ENCODE data around the gene LIPF. TPM values are rescaled to one million over a fixed set of nuclear protein-coding genes. Genes with fewer than 3 reads are reported as not detected.

LIPF gene
- total and polyA plus RNA-seq, 4 donors = 2.8 to 6.1 TPM; not detected in 2

- no peak for DNase-seq
- intact Hi-C loops (cut with DNase I) = no loop called here
- ATAC-seq (ENCODE audit: low FRiP score) = no peak
- no peak overlapping the region for H3K27ac ChIP-seq (ENCODE audit: low read depth in 1 of 2, low read length in 2 of 2)
- H3K9me3 ChIP-seq (ENCODE audit: control insufficient read depth, low read length) = no peaks in the 10 kb centered on the region
- no peaks in the 10 kb centered on the region for H3K27me3 ChIP-seq (ENCODE audit: control insufficient read depth in 1 of 2, insufficient read depth in 2 of 2, low read length in 1 of 2)
- H3K4me3 ChIP-seq (ENCODE audit: low read length in 2 of 2) = no peak overlapping the region
- H3K36me3 ChIP-seq (ENCODE audit: control insufficient read depth in 1 of 2, insufficient read depth in 2 of 2, low read length in 1 of 2) = no peaks in the 10 kb centered on the region
- 23 to 40% methylated on average over 1 of the region's 1 CpG for WGBS, 2 donors
- no peaks in the 10 kb centered on the region for H3K4me1 ChIP-seq (ENCODE audit: control insufficient read depth in 1 of 2, insufficient read depth in 2 of 2, low read length in 2 of 2)
Observed at GRCh38 chr10:88725798-88726197, 61.6 kb downstream of the LIPF start.

DNA sequence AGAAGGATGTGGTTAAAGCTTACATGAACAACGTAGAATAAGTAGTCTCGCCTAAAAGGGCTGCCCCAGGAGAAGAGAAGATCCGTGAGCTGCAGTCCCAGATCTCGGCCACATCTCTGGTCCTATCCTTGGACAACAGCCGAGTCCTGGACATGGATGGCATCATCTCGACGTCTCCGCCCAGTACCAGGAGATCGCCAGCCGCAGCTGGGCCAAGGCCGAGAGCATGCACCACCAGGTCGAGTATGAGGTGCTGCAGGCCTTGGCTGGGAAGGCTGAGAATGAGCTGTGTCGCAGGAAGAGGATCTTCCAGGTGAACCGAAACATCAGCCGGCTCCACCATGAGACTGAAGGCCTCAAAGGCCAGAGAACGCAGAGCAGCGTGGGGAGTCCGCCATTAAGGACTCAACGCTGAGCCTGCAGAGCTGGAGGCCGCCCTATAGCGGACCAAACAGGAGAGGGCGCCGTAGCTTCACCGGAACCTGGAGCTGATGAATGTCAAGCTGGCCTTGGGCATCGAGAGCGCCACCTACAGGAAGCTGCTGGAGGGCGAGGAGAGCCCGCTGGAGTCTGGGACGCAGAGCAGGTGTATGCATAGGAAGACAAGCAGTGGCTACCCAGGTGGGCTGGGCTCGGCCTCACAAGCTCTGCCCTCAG, 64.0 kb downstream of the LIPF start:
- no peaks in the 10 kb centered on the region for H3K36me3 ChIP-seq (ENCODE audit: control insufficient read depth in 1 of 2, insufficient read depth in 2 of 2, low read length in 1 of 2)
- no peaks in the 10 kb centered on the region for H3K27me3 ChIP-seq (ENCODE audit: control insufficient read depth in 1 of 2, insufficient read depth in 2 of 2, low read length in 1 of 2)
- no peak for ATAC-seq (ENCODE audit: low FRiP score)
- peak; percentile 47 to 71 for DNase-seq
- no peaks in the 10 kb centered on the region for H3K9me3 ChIP-seq (ENCODE audit: control insufficient read depth, low read length)
- 63 to 65% methylated on average over 30 of the region's 30 CpGs for WGBS, 2 donors
- intact Hi-C loops (cut with DNase I) = no loop called here
- H3K4me1 ChIP-seq (ENCODE audit: control insufficient read depth in 1 of 2, insufficient read depth in 2 of 2, low read length in 2 of 2) = no peaks in the 10 kb centered on the region
- H3K27ac ChIP-seq (ENCODE audit: low read depth in 1 of 2, low read length in 2 of 2) = no peak overlapping the region
- H3K4me3 ChIP-seq (ENCODE audit: low read length in 2 of 2) = no peak overlapping the region

Other genes starting within 250 kb of the LIPF start
- 1 to 10 TPM; 6.1 to 9.4 TPM for gene RNLS, start 81.1 kb upstream of the LIPF start, total RNA-seq
- gene RNLS, start 81.1 kb upstream of the LIPF start, polyA plus RNA-seq = 1 to 10 TPM; 9.6 to 9.7 TPM
- gene LIPJ, start 77.7 kb upstream of the LIPF start, total RNA-seq = under 1 TPM in 1 of 2 donors, not detected in 1; 0.87 TPM
- not detected for gene LIPJ, start 77.7 kb upstream of the LIPF start, polyA plus RNA-seq
- gene LIPK, start 41.8 kb downstream of the LIPF start, total RNA-seq = not detected
- not detected for gene LIPK, start 41.8 kb downstream of the LIPF start, polyA plus RNA-seq
- under 1 TPM in 1 of 2 donors, not detected in 1; 0.58 TPM for gene LIPN, start 95.6 kb downstream of the LIPF start, total RNA-seq
- under 1 TPM in 1 of 2 donors, not detected in 1; 0.43 TPM for gene LIPN, start 95.6 kb downstream of the LIPF start, polyA plus RNA-seq
- gene LIPM, start 138.3 kb downstream of the LIPF start, total RNA-seq = not detected
- gene LIPM, start 138.3 kb downstream of the LIPF start, polyA plus RNA-seq = not detected
- gene ANKRD22, start 187.4 kb downstream of the LIPF start, total RNA-seq = under 1 TPM; 0.24 to 0.26 TPM
- gene ANKRD22, start 187.4 kb downstream of the LIPF start, polyA plus RNA-seq = 1 to 10 TPM in 1 of 2 donors, under 1 TPM in 1; 0.18 to 1.8 TPM
- 10 to 100 TPM in 1 of 2 donors, 1 to 10 TPM in 1; 3.5 to 12.0 TPM for gene STAMBPL1, start 215.8 kb downstream of the LIPF start, total RNA-seq
- 1 to 10 TPM in 1 of 2 donors, under 1 TPM in 1; 0.63 to 2.3 TPM for gene STAMBPL1, start 215.8 kb downstream of the LIPF start, polyA plus RNA-seq

Measured in aorta (tissue), 5 donors.